GM21447 (cell line): ENCODE measurements around the gene MAP3K5.

ENCODE experiments used
- ATAC-seq: cut with Tn5 transposase; IDR thresholded peaks from one replicate; pipeline ENCODE4 v1.9.1; 2021; ENCODE audit not compliant: unreplicated experiment

Gene MAP3K5

GRCh38 chr6:136525586-136526195 lies 266.6 kb downstream of the MAP3K5 start:
- ATAC-seq: no peak

DNA sequence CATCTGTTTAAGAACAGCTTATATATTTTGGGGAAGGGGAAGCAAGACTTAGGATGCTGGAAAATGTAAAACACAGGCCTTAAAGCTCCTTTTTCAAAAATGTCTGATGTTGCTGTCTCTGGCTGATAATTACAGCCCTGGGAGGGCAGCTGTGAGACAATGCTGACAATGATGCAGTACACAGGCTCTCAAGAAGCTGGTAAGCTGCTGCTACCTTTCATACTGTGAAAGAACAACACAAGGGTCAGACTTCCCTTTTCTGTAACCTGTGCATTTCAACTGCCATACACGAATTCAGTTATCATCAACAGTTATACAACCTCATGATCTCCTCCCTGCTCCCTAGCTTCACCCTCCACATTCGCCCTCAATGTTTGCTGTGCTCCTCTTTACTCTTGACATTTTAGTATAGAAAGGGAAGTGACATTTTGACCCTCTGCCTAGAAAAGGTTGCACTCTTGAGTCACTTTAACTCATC lies 267.3 kb downstream of the MAP3K5 start:
- no peak for ATAC-seq

GRCh38 chr6:136524339-136524935 lies 267.8 kb downstream of the MAP3K5 start:
- ATAC-seq: no peak

GRCh38 chr6:136523196-136523595 lies 269.1 kb downstream of the MAP3K5 start:
- no peak for ATAC-seq

DNA sequence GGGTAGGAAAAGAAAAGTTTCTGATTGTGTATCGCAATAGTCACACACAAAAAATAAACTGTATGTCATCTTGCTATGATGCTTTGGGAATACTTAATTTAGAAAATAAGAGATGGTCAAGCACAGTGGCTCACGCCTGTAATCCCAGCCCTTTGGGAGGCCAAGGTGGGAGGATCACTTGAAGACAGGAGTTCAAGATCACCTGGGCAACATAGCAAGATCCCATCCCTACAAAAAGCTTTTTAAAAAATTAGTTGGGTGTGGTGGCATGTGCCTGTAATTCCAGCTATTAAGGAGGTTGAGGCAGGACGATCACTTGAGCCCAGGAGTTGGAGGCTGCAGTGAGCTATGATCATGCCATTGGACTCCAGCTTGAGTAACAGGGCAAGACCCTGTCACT lies 269.6 kb downstream of the MAP3K5 start:
- ATAC-seq: no peak

- no peak for ATAC-seq
Measured at GRCh38 chr6:136521911-136522310, 270.4 kb downstream of the MAP3K5 start.

GRCh38 chr6:136521427-136521826 lies 270.9 kb downstream of the MAP3K5 start:
- ATAC-seq: no peak

GRCh38 chr6:136520517-136520916 lies 271.8 kb downstream of the MAP3K5 start:
- no peak for ATAC-seq

DNA sequence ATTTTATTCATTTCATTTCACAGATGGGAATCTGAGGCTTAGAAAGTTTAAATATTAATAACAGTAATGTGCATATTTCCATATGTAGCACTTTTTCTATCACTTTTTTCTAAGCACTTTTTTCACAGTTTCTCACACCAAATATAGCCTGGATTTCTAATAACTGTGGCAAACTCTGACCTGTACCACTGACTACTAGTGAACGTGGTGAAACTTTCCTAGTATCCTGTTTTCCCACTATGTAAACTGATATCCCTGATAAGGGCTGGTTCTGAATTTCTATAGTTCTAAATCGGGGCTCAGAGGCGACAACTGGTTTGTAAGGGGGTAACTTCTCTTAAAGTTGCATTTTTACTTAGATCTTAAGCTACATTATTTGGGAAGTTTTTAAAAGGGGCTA lies 274.7 kb downstream of the MAP3K5 start:
- ATAC-seq: no peak

GRCh38 chr6:136517002-136517401 lies 275.3 kb downstream of the MAP3K5 start:
- no peak for ATAC-seq

GRCh38 chr6:136514591-136514990 lies 277.7 kb downstream of the MAP3K5 start:
- ATAC-seq: no peak

GRCh38 chr6:136511926-136512325 lies 280.4 kb downstream of the MAP3K5 start:
- ATAC-seq: no peak

DNA sequence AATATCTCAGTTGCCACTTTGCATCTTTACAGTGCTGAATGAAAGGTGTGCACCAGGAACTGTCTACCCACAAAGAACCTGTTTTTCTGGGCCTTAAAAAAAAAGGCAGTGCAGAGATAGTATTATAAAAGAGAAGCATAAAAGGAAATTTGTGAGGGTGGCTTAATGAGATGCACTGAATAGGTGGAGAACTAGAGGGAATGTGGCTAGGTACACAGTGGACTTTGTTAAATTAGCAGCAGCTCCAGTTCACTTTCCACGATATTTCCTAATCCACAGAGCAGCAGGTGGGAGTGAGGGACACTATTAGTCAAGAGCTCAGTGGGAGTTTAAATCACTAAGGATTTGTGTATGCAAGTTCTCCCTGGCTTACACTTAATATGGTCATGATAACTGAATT lies 280.9 kb downstream of the MAP3K5 start:
- no peak for ATAC-seq

GRCh38 chr6:136510782-136511181 lies 281.5 kb downstream of the MAP3K5 start:
- ATAC-seq: no peak

- no peak for ATAC-seq
Measured at GRCh38 chr6:136510299-136510698, 282.0 kb downstream of the MAP3K5 start.

- ATAC-seq: no peak
Measured at GRCh38 chr6:136508725-136509392, 283.4 kb downstream of the MAP3K5 start.
